ENCODE measurements around the gene GID8. TPM values are rescaled to one million over a fixed set of nuclear protein-coding genes. Genes with fewer than 3 reads are reported as not detected.

The GID8 gene
- total and polyA plus RNA-seq, 4 donors, result 11.0 to 35.4 (median 23.7) TPM

DNA sequence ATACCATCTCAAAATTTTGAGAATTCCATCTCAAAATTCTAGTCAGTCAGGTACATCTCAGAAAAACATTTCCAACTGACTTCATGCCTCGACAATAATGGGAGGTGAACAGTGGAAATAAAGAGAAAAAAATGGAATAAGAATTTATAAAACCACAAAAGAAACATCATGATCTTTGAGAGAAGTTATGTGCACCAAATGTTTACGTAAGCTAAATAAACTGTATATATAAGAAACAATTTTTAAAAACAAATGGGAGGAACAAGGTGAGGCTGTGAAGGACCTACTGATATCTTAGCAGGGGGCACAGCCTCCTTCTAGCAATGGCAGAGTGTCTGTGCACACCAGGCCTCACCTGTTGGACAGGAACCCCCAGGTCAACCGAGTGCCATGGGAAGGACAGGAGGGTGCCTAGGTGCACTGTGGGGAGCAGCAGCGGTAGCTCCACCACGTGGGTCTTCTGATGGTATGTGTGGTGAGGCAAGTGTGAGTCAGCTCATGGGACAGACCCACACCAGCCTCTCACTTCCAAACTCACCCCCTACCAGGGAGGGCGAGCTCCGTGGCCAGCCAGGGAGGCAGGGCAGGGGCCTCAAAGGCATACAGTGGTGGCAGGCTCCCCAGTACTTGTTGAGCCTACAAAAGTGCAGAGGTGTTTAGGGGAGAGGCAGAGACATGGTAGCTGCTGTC, 34.9 kb upstream of the GID8 start:
- Histone ChIP-seq H3K4me1 (ENCODE audit: control insufficient read depth in 5 of 5, insufficient read depth in 5 of 5, low read length in 5 of 5) (peaks cover 0 to 16% (median 0%) of the 10 kb centered on the region in 5 donors), H3K4me3 (no peak overlapping the region), H3K36me3 (ENCODE audit: control insufficient read depth in 4 of 4, insufficient read depth in 4 of 4, low read length in 4 of 4) (peaks cover 23 to 45% (median 33%) of the 10 kb centered on the region in 4 donors), H3K27me3 (ENCODE audit: control insufficient read depth in 3 of 3, insufficient read depth in 3 of 3, low read length in 2 of 3) (no peaks in the 10 kb centered on the region), H3K9ac (ENCODE audit: insufficient read depth in 1 of 2, low read length in 2 of 2) (no peak overlapping the region), H3K27ac (ENCODE audit: low read depth in 1 of 2, low read length in 1 of 2) (no peak overlapping the region), H3K9me3 (ENCODE audit: control insufficient read depth in 4 of 4, insufficient read depth in 3 of 4, low read length in 3 of 4) (peaks cover 0 to 2% (median 0%) of the 10 kb centered on the region in 4 donors)
- ATAC-seq (ENCODE audit: insufficient read depth, low FRiP score), result no peak
- TF ChIP-seq, protein P1, sequence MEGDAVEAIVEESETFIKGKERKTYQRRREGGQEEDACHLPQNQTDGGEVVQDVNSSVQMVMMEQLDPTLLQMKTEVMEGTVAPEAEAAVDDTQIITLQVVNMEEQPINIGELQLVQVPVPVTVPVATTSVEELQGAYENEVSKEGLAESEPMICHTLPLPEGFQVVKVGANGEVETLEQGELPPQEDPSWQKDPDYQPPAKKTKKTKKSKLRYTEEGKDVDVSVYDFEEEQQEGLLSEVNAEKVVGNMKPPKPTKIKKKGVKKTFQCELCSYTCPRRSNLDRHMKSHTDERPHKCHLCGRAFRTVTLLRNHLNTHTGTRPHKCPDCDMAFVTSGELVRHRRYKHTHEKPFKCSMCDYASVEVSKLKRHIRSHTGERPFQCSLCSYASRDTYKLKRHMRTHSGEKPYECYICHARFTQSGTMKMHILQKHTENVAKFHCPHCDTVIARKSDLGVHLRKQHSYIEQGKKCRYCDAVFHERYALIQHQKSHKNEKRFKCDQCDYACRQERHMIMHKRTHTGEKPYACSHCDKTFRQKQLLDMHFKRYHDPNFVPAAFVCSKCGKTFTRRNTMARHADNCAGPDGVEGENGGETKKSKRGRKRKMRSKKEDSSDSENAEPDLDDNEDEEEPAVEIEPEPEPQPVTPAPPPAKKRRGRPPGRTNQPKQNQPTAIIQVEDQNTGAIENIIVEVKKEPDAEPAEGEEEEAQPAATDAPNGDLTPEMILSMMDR (IDR thresholded peaks at IDR 0.05; ENCODE audit: control extremely low read depth, extremely low read depth), result no peak
- no peak for DNase-seq
- 76 to 85% methylated on average over 7 of the region's 7 CpGs for WGBS, 2 donors

DNA sequence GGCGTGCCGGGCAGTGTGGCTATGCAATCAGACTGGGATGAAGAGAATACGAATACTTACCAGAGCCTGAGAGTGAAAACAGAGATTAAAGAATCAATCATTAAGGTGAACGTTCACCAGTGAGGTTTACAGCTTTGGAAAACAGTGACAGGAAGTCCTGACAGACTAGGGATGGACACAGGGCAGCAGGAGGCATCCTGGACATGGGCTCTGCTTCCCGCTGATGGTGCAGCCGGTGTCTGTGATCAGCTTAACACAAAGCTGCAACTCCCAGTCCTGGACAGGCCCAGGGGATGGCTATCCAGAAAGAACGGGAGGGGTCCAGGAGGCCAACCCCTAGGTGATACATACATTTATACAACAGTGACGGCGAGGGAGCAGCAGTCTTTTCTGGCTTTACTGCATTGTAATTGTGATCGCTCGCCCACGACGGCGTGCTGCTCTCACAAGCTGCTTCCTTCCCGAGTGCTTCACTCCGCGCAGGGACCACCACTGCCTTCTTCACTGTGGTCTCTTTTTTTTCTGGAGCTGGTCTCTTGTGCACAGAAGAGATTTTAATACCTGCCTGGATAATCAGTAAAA, 32.3 kb upstream of the GID8 start:
- DNase-seq (no peak), ATAC-seq (ENCODE audit: insufficient read depth, low FRiP score) (no peak)
- no peak overlapping the region for H3K4me3 ChIP-seq
- peaks cover 0 to 2% (median 0%) of the 10 kb centered on the region in 4 donors for H3K9me3 ChIP-seq (ENCODE audit: control insufficient read depth in 4 of 4, insufficient read depth in 3 of 4, low read length in 3 of 4)
- H3K36me3 ChIP-seq (ENCODE audit: control insufficient read depth in 4 of 4, insufficient read depth in 4 of 4, low read length in 4 of 4), result peaks cover 45 to 67% (median 54%) of the 10 kb centered on the region in 4 donors
- H3K9ac ChIP-seq (ENCODE audit: insufficient read depth in 1 of 2, low read length in 2 of 2), result no peak overlapping the region
- TF ChIP-seq, protein P1 (IDR thresholded peaks at IDR 0.05; ENCODE audit: control extremely low read depth, extremely low read depth), result no peak
- no peak overlapping the region for H3K27ac ChIP-seq (ENCODE audit: low read depth in 1 of 2, low read length in 1 of 2)
- no peaks in the 10 kb centered on the region for H3K27me3 ChIP-seq (ENCODE audit: control insufficient read depth in 3 of 3, insufficient read depth in 3 of 3, low read length in 2 of 3)
- peaks cover 0 to 3% (median 0%) of the 10 kb centered on the region in 5 donors for H3K4me1 ChIP-seq (ENCODE audit: control insufficient read depth in 5 of 5, insufficient read depth in 5 of 5, low read length in 5 of 5)
- WGBS, 2 donors, result 94 to 95% methylated on average over 17 of the region's 17 CpGs

DNA sequence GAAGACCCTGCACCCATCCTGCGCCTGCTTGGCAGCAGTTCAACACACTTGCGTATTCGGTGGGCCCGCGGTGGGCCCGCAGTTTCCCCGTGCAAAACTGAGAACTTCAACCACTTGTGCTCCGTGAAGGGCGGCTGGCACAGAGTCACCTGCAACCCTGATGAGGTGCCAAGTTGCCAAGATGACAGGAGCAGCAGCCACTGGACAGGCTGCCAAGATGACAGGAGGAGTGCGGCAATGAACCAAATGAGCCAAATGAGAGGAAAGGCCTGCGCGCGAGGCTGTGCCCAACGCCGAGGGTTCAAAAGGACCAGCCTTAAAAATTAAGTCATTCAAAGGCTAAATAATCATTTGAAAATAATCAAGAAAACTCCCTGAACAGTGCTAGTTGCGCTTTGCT, 31.7 kb upstream of the GID8 start:
- Histone ChIP-seq H3K9me3 (ENCODE audit: control insufficient read depth in 4 of 4, insufficient read depth in 3 of 4, low read length in 3 of 4) (peaks cover 0 to 2% (median 0%) of the 10 kb centered on the region in 4 donors), H3K27me3 (ENCODE audit: control insufficient read depth in 3 of 3, insufficient read depth in 3 of 3, low read length in 2 of 3) (no peaks in the 10 kb centered on the region), H3K36me3 (ENCODE audit: control insufficient read depth in 4 of 4, insufficient read depth in 4 of 4, low read length in 4 of 4) (peaks cover 47 to 73% (median 53%) of the 10 kb centered on the region in 4 donors), H3K4me1 (ENCODE audit: control insufficient read depth in 5 of 5, insufficient read depth in 5 of 5, low read length in 5 of 5) (no peaks in the 10 kb centered on the region), H3K4me3 (no peak overlapping the region), H3K27ac (ENCODE audit: low read depth in 1 of 2, low read length in 1 of 2) (no peak overlapping the region), H3K9ac (ENCODE audit: insufficient read depth in 1 of 2, low read length in 2 of 2) (no peak overlapping the region)
- TF ChIP-seq, protein P1 (IDR thresholded peaks at IDR 0.05; ENCODE audit: control extremely low read depth, extremely low read depth), result no peak
- no peak for ATAC-seq (ENCODE audit: insufficient read depth, low FRiP score)
- 94 to 95% methylated on average over 16 of the region's 16 CpGs for WGBS, 2 donors
- no peak for DNase-seq

Measured in lung (tissue), 12 donors.